ENCODE results near the gene IVNS1ABP.
"Not testable (repeated sequence)": the region's sequence is repeated elsewhere in the genome, so short reads cannot be mapped to it uniquely, and the experiment has no call there.

IVNS1ABP gene

DNA sequence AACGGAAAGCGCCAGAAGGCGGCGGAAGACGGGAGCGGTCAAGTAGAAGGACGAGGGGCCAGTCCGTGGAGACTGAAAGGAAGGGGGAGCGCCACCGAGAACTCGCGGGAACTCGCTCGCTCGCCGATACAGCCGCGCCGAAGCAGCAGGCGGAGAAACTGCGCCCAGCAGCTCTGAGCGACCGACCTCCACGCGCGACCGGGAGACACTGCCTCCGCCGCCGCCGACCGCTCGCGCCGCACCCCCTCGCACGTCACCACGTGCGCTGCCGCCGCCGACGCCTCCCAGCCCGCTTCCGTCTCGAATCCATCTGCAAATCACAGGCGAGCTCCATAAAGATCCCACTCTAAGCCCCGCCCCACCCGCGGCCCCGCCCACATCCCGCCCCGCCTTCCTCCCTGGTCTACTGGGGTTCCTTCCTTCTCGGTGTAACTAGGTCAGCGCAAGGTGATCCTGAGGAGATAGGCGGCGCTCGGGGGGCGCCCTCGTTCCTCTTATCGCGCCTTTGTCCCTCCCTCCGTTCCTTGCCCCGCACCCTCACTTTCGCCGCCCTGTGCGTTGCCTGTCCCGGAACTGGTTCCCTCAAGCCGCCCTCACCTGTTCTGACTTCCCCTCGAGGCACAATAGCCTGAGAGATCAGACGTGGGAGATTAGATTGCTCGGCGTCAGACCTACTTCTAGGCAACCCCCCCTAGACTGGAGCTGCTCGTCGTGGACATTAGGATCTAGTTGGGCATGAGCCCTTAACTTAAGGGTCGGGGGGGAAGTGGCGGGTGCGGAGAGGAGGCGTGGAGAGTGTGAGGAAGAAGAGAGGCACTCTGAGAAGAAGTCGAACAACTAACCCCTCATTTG is at the start of gene IVNS1ABP:
IVNS1ABP (minus strand) TSS at position 210 of the 852 bp plus-strand sequence. CDS start 7,750 bp downstream, outside the sequence.
- DNase-seq = peak; percentile 94

DNA sequence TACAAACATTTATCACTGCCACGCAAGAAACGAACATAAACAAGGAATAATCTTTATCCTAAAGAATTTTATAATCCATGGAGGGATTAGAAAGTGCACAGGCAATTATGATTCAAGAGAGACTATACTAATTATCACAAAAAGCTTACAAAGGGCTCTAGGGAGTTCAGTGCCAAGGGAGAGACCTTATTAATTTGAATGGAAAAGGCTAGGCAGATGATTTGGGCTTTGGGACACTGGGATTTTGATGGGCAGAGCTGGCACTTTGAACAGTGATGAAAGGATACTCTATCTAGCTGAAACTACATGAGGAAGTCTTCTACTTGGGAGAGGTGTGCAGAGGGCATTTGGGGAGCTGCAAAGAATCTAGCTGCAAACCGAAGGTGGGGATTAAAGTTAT is 48.9 kb upstream of the IVNS1ABP start:
- DNase-seq = no peak

DNA sequence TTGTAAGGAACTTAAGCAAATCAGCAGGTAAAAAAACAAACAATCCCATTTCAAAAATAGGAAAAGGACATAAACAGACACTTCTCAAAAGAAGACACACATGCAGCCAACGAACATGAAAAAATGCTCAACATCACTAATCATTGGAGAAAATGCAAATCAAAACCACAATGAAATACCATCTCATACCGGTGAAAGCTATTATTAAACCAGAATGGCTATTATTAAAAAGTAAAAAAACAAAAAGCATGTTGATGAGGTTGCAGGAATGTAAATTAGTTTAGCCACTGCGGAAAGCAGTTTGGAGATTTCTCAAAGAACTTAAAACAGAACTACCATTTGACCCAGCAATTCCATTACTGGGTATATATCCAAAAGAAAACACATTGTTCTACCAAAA is 47.5 kb upstream of the IVNS1ABP start:
- DNase-seq = not testable (repeated sequence)

DNA sequence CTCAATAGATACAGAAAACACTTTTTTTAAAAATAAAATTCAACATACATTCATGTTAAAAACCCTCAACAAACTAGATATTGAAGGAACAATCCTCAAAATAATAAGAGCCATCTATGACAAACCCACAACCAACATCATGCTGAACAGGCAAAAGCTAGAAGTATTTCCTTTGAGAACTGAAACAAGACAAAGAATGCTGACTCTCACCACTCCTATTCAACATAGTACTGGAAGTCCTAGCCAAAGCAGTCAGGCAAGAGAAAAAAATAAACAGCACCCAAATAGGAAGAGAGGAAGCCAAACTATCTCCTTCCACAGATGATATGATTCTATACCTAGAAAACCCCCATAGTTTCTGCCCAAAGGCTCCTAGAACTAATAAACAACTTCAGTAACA is 46.2 kb upstream of the IVNS1ABP start:
- no peak for DNase-seq

DNA sequence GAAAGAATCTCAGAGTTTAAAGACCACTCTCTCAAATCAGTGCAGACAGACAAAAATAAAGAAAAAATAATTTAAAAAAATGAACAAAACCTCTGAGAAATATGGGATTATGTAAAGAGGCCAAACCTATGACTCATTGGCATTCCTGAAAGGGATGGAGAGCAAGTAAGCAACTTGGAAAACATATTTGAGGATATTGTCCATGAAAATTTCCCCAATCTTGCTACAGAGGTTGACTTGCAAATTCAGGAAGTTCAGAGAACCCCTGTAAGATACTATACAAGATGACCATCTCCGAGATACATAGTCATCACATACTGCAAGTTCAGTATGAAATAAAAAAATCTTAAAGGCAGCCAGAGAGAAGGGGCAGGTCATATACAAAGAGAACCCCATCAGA is 43.7 kb upstream of the IVNS1ABP start:
- peak; percentile 77 for DNase-seq

DNA sequence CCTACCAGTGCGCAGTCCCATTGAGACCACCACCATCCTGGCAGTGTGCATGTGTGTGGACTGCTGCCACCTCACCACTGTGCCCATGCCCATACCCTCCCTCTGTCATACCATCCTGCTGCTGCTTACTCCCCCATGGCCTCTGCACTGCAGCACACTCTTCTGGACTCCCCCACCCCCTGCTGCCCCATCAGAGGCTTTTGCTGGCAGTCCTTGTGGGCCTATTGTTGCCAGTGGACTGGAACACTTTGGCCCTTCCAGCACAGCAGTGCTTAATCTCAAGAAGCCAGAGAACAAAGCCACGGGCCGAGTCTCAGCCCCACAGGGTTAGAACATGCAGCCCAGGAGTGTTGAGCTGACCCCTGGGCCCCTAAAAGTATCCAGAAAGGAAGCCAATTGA is 41.9 kb upstream of the IVNS1ABP start:
- no peak for DNase-seq

DNA sequence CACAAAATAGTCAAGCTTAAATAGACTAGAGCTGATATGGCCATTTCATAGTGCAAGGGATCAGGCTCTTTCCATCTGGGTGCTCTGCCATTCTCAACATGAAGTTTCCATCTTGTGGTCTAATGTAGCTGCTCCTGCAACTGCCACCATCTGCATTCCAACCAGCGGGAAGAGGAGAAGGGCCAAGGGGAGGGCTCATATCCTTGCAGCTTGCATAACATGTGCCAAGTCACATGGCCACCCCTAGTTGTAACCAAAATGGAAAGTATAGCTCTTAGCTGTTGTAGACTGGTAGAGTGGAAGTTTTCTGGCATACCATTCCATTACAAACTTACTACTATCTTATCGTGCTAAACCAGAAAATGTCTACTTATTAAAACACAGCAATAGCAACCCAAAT is 38.9 kb upstream of the IVNS1ABP start:
- no peak for DNase-seq

DNA sequence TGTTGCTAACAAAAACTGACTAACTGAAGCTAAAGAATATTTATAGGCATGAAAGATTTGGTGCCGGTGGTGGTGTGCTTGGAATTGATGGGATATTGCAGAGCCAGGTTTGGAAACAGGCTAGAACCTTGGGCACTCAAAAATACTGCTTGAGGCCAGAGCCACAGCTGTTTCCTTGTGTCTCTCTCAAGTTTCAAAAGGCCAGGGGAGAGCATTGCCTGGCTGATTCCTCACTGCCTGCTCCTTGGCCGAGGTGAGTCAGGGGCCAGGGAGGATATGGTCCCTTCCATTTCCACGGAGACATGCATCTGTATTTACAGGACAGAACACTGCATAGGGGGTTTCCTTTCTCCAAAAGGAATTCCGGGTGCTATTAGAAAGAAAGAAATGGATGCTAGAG is 36.1 kb upstream of the IVNS1ABP start:
- DNase-seq = no peak

DNA sequence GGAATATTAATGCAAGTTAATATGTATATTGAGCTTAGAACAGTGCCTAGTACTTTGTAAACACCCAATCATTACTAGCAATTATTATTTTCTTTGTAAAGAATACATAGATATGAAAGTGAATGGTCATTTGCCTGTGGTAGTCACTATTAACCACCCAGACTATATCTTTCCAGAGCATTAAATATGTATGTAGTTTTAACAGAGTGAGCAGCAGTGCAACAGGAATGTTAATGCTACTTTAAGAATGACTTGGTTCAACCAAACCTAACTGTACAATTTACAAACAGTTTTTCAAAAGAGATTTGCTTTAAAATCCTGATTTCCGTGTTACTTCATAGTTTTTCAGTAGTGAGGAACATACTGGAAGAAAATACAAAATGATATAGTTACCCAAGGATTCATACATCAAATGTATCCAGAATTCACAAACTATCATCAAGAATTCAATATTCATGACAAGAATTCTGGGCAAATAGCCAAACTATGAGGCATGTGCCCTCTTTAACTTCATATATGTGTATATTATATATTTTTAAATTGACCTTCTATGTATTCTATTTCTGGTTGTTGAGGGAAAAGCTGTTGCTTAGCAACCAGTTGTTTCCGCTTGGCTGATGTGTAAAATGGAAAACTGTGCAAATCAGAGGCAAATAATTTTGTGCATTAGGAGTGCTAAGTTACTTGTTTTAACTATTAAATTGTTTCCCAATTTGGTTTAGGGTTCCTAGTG is 34.9 kb upstream of the IVNS1ABP start:
- DNase-seq = peak; percentile 62

DNA sequence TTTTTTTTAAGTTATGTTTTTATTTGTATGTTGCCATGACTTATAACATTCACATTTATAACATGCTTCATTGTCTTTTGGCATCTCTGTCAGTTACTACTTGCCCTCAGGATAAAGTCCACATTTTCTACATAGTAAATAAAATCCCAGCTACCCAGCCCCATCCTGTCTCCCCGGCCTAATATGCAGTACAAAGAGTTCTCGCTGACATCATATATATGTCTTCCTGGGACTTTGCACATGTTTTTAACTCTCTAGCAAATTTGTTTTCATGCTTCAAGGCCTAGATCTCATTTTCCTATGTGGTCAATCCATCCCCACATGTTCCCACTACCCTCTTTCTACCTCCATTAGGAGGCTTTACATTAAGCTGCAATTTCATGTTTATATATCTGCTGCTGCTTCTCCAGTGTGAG is 33.0 kb upstream of the IVNS1ABP start:
- DNase-seq = no peak

DNA sequence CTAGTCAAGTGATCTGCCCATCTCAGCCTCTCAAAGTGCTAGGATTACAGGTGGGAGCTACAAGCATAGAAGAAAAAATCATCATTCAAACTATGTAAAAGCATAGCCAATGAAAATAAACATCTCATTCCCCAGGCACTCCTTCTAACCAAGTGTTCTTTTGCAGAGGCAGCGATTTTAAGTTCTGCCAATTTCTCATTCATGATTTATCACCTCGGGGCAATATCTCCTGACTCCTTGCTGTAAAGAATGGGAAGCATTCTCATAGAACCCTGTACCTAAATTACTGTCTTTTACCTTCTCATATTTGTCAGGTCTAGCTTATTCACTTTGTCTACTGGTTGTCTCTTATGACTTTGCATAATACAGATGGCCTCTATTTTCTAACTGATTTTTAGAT is 32.5 kb upstream of the IVNS1ABP start:
- no peak for DNase-seq

DNA sequence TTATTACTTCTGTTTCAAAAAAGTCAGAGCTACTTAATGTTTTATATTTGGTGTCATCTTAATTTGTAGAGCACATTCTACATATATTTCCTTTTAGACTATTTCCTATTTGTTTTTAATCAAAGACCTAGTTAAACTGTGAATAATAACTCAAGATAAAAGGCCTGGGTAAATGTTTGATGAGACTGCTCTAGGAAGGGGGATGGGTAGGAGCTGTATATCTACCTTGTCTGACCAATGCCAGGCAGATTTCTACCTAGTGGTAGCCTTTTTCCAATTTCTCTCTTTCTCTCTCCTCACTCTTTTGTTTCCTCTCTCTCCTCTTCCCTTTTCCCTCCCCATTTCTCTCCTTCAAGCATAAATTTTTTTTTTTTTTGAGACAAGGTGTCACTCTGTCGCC is 31.9 kb upstream of the IVNS1ABP start:
- no peak for DNase-seq

DNA sequence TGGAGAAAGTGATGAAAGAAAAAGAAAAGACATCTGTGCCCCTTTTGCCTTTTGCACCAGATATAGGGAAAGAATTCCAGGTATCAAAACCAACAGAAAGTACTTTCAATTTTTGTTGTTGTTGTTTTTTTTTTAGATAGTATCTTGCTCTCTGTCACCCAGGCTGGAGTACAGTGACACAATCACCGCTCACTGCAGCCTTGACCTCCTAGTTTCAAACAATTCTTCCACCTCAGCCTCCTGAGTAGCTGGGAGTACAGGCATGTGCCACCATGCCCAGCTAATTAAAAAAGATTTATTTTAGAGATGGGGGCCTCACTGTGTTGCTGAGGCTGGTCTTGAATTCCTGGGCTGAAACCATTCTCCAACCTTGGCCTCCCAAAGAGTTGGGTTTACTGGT is 31.3 kb upstream of the IVNS1ABP start:
- no peak for DNase-seq

DNA sequence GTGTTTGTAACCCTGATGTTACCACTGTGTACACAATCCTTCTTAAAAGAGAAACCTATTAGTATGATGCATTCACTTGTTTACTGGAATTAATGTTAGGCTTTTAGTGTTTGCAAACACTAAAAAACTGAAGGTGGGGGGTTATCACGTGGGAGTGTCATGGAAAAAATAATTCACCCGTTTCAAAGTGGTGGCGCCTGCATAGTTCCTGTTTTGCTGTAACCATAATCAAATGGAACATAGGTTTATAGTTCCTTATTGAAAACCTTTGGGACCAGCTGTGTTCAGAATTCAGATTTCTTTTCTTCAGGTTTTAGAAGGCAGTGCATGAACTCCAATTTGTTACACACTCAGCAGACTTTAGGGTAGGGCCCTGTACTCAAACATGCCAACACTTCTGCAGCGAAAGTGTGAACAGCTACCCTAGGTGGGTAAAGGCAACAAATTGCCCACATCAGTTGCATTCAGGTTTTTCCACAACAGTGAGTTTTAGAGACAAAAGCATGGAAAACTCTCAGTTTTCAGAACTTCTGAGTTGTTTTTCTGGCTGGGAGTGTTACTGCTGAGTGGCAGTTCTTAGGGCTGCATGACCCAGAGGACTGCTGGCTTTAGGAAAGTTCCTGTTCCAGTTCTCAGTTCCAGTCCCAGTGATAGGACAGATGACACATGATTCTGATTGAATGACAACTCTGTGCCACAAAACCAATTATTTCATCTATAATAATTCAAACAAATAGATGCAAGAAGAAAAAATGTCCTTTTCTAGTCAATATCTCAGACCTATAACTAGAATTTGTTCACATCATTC is 29.1 kb upstream of the IVNS1ABP start:
- DNase-seq = no peak

DNA sequence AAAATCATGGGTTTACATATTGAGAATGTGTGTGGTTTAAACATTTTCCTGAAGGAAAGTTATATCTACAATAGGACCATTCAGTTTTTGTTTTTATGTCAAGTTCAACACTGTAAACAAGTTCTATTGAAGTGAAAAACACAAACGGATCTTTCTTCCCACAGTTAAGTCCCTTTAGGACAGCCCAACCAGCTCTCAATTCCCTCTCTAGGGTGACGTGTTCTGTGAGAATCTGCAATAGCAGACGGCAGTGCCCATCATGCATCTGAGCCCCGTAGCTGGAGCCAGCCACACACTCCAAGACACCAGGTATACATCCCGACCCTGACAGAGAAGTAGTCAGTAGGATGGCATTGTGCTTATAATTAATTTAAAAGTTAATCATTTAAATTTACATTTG is 26.3 kb upstream of the IVNS1ABP start:
- no peak for DNase-seq

DNA sequence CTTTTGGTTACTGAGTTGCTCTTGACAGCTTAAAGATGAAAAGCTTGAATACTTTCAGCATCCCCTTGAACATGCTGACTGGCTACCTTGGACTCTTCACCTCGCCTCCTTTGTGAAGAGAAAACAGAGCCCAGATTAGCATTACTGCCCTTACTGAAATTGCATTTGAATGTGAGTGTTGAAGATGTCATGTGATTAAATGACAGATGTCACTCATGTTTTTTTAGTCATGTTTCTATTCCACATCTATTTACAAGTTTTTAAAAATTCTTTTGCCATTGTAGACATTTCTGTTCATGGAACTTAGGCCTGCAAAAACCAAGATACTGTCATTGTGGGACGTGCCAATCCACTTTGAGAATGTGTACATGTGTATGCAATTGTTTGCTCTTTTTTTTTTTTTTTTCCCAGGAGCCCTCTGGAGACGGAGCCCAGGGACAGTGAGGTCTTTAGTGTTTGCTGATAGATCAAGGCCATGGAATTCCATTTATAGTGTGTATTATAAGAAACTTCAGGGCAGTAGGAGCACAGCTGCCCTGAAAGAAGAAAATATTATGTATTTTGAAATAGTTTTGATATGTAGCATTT is 25.7 kb upstream of the IVNS1ABP start:
- no peak for DNase-seq

DNA sequence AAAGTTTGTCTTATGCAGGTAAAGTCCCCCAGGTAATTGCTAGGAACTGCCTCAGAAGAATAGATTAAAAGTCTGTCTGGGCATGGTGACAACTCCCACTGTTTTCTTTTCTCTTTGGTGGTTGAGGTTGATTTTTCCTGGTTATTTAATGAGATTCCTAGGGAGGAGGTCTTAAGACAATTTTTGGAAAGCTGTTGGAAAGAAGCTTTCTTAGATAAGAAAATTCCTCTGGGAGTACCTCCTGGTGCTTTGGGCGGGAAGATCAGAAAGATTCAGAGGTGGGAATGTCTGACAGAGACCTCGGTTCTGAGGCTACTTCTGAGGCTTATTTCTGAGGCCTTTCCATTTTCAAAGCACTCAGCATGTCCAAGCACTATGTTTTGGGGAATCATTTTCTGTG is 25.0 kb upstream of the IVNS1ABP start:
- DNase-seq = no peak

DNA sequence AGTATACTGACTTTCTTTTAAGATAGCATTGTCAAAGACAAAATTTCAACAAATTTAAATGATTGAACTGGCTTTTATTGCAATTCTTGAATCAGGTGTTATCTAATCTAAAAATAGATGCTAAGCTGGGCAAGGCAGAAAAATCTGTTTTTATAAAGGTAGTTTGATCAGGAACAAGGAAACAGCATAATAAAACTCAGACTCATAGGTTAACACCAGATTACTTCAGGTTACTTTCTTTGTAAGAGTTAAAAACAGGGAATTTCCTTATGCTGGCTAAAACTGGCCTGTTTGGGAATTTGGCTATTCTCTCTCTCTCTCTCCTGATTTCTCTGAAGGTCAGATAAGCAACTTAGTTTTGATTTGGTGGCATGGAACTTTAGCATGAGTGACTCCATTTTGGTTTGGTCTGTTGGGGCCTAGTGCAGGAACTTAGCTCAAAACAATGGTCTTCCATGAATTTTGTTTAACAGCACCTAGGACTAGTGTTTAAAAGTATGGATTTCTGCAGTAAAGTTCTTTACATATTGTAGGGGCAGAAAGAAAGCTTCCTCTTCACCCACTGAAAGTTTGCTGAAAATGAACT is 24.2 kb upstream of the IVNS1ABP start:
- DNase-seq = no peak

DNA sequence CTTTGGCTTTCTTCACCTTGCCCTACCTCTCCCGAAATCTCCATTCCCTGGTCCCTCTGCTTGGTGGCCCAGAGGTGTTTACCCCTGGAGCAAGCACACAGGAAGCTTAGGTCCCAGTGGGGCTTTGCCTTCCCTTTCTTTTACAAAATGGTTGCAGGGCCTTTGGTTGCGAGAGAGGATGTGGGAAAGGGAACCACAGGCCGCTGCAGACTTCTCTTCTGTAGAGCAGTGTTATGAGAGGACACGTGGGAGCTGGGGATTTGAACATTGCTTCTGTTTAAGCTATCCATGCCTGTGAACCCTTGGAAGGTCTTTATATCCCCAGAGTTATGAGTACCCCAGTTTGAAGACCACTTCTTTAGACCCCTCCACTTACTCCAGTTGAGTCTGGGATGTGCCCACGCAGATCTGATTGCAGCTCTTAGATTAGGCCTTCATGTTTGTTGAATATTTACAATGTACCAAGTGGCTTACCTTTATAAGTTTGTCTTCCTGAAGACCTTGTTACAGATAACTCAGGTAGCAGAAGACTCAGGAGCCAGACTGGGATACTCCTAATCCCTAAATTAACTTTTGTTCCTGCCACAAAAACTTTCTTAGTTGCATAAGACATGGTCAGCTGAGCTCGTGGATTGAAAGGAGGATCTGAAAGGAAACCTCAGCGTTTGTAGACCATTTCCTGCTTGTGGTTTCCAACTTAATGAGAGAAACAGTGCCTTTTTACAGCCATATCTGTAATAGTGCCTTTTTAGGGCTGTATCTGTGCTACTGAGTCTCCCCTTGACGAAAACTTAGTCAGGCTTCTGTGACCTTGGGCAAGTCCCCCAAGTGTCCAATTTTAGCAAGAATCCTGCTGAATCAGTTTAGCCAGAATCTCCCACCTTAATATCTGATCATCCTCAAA is 21.9 kb upstream of the IVNS1ABP start:
- DNase-seq = peak; percentile 16

DNA sequence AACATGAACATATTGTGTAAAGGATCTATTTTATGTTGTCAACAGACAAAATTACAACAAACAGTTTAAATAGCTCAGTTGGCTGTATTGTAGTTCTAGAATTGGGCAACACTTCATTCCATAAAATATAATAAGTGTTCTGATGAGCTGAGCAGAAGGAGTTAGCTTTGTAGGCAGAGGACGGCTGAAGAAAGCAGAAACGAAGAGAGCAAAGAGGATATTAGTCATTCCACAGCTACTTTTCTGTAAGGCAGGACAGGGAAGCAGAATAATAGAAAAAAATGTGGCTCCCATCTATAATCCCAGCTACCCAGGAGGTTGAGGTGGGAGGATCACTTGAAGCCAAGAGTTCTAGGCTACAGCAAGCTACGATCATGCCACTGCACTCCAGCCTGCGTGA is 20.2 kb upstream of the IVNS1ABP start:
- DNase-seq = peak; percentile 24

DNA sequence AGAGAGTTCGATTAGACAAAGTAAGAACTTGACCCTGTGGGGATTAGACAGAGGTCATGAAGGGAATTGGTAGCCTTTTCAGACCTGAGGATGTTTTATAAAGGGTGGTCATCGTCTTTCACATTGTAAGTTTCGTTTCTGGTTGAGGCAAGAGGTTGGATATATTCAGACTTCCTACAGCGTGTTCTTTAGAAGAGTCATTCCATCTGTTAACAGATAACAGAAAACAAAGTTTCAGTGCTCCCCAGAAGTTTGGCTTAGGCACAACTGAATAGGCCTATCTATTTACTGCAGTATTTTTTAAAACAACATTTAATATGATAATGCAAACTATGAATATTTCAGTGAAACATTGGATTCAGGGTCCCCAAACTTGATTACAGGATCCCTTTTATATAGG is 17.1 kb upstream of the IVNS1ABP start:
- no peak for DNase-seq

DNA sequence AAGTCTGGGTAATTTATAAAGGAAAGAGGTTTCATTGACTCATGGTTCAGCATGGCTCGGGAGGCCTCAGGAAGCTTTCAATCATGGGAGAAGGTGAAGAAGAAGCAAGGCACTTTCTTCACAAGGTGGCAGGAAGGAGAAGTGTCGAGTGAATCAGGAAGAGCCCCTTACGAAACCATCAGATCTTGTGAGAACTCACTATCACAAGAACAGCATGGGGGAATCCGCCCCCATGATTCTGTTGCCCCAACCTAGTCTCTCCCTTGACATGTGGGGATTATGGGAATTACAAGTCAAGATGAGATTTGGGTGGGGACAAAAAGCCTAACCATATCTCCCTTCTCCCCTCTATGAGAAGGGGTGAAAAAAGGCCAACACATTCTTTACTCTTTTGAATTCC is 11.2 kb upstream of the IVNS1ABP start:
- DNase-seq = no peak

Data from fibroblast of upper back skin (primary cell).